GM08714 (cell line): ENCODE data around the gene LIN37.

ENCODE experiments used
- H3K4me3 ChIP-seq: fragments of 200-500 bp; sonication (Bioruptor generic); 2 replicates; pipeline ENCODE4 v1.5.1; 2014; ENCODE audit warnings: mild to moderate bottlenecking, low read length, inconsistent platforms
- ZNF274 ChIP-seq: IDR thresholded peaks from 2 replicates; pipeline ENCODE4 v1.6.1; 2012; ENCODE audit warnings: mild to moderate bottlenecking, low read depth, low read length

The LIN37 gene

GRCh38 chr19:35736913-35737886 is 11.2 kb upstream of the LIN37 start:
- no peak overlapping the region for H3K4me3 ChIP-seq
- no peak for TF ChIP-seq ZNF274

GRCh38 chr19:35738021-35738886 is 10.1 kb upstream of the LIN37 start:
- no peak overlapping the region for H3K4me3 ChIP-seq
- TF ChIP-seq ZNF274 = no peak

GRCh38 chr19:35738887-35739229 is 9.5 kb upstream of the LIN37 start:
- no peak for TF ChIP-seq ZNF274
- no peak overlapping the region for H3K4me3 ChIP-seq

GRCh38 chr19:35739275-35740107 is 8.9 kb upstream of the LIN37 start:
- TF ChIP-seq ZNF274 = no peak
- H3K4me3 ChIP-seq = peak overlapping the region; percentile 67; the same call in 1 of the 2 replicates

- TF ChIP-seq ZNF274 = no peak
- peak overlapping the region; percentile 67 for H3K4me3 ChIP-seq
Observed at GRCh38 chr19:35740108-35740422, 8.3 kb upstream of the LIN37 start.

GRCh38 chr19:35740423-35741202 is 7.8 kb upstream of the LIN37 start:
- TF ChIP-seq ZNF274 = no peak
- H3K4me3 ChIP-seq = peak overlapping the region; percentile 67

GRCh38 chr19:35741203-35741515 is 7.2 kb upstream of the LIN37 start:
- TF ChIP-seq ZNF274 = no peak

GRCh38 chr19:35742121-35742724 is 6.2 kb upstream of the LIN37 start, which contains the start of gene IGFLR1:
IGFLR1 (minus strand) TSS chr19:35742452; CDS start chr19:35741180, 1,272 bp downstream.
- no peak for TF ChIP-seq ZNF274
- peak within 1 kb of the TSS; percentile 56 for H3K4me3 ChIP-seq

More at GRCh38 chr19:35741203-35741515, 7.2 kb upstream of the LIN37 start:
- peak overlapping the region; percentile 56 for H3K4me3 ChIP-seq

GRCh38 chr19:35743640-35744429 is 4.5 kb upstream of the LIN37 start:
- no peak for TF ChIP-seq ZNF274
- peak overlapping the region; percentile 79; the same call in 1 of the 2 replicates for H3K4me3 ChIP-seq

- H3K4me3 ChIP-seq = peak overlapping the region; percentile 79
- no peak for TF ChIP-seq ZNF274
Observed at GRCh38 chr19:35744430-35745327, 3.7 kb upstream of the LIN37 start.

- TF ChIP-seq ZNF274 = no peak
- H3K4me3 ChIP-seq = peak within 1 kb of the TSS; percentile 91
Observed at GRCh38 chr19:35745328-35746086, 2.9 kb upstream of the LIN37 start, which contains the start of the genes PSENEN and U2AF1L4. PSENEN (plus strand) TSS chr19:35745651; CDS start chr19:35745931, 280 bp downstream. U2AF1L4 (minus strand) TSS chr19:35745418; CDS start chr19:35745391, 27 bp downstream.
